ENCODE measurements around the gene ZMYND11. TPM values are rescaled to one million over a fixed set of nuclear protein-coding genes. Genes with fewer than 3 reads are reported as not detected.

Gene ZMYND11
- total and polyA plus RNA-seq, 2 donors (not counting 1 experiment from before 2014, with no cell fraction given) = 17.3 to 50.1 TPM

DNA sequence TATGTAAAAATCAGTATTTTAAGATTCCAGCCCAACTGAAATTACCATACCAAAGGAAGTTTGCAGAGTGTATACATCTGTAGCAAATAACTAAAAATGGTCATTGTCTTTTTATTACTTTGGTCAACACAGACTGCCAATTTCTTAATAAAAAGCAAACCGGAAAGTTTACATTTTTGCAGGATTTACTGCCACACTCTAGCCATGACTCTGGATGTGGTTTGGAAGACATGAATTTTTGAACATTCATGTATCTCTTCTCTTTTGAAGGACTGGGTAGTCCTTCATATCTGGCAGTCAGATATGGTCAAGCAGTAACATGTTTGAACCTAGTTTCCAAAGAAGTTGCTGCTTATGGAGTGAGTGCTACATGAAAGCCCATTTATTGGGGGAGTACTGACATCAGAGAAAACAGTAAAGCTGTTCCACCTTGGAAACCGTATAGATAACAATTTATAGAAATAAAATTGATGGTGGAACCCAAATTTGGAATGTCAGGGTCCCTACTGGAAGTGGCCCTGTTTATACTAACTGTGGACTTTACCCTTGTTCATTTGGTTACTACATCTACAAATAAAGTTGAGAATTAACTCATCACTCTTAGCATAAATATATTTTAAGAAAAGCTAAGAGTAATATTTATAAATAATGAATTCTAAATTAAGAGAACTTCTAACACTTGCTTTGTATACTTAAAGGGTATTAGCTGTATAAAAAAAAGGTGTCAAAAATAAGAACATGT is 84.6 kb downstream of the ZMYND11 start:
- H3K27me3 Mint-ChIP-seq = no peaks in the 10 kb centered on the region
- Histone ChIP-seq H3K4me1 (ENCODE audit: control insufficient read depth in 2 of 2, insufficient read depth in 2 of 2, low read length in 2 of 2) (no peaks in the 10 kb centered on the region), H3K27me3 (replicated peaks in 1 of 4; ENCODE audit: control extremely low read depth in 1 of 4, control insufficient read depth in 3 of 4, insufficient read depth in 4 of 4, low read length in 3 of 4) (no peaks in the 10 kb centered on the region), H3K36me3 (replicated peaks in 1 of 2; ENCODE audit: control extremely low read depth in 1 of 2, control insufficient read depth in 1 of 2, extremely low read depth in 1 of 2, insufficient read depth in 2 of 2, low read length in 1 of 2) (no peaks in the 10 kb centered on the region), H3K79me2 (ENCODE audit: control insufficient read depth, insufficient read depth, low read length) (no peaks in the 10 kb centered on the region), H3K27ac (ENCODE audit: low read length in 2 of 2) (no peak overlapping the region), H3K4me2 (replicated peaks; ENCODE audit: low read depth, low read length, poor library complexity, severe bottlenecking) (no peak overlapping the region), H4K20me1 (ENCODE audit: control insufficient read depth, insufficient read depth, low read length, poor library complexity, severe bottlenecking) (no peaks in the 10 kb centered on the region), H3K4me3 (ENCODE audit: control extremely low read depth in 1 of 5, extremely low read depth in 1 of 5, insufficient read depth in 1 of 5, low read depth in 2 of 5, low read length in 4 of 5) (no peak overlapping the region), H3K9ac (ENCODE audit: low read length) (no peak overlapping the region), H3K9me3 (ENCODE audit: control extremely low read depth in 1 of 3, control insufficient read depth in 2 of 3, insufficient read depth in 1 of 3, low read length in 2 of 3) (no peaks in the 10 kb centered on the region), H2AFZ (ENCODE audit: insufficient read depth, low read depth, low read length, poor library complexity, severe bottlenecking) (no peak overlapping the region)
- intact Hi-C loops (cut with micrococcal nuclease) = no loop called here
- DNase-seq = no peak
- no peak overlapping the region for H3K4me3 Mint-ChIP-seq
- no peaks in the 10 kb centered on the region for H3K9me3 Mint-ChIP-seq (ENCODE audit: insufficient read depth)
- no CpG with 5 or more reads among the region's 2 CpGs for WGBS (ENCODE audit: insufficient coverage)
- ChIA-PET CTCF (interaction anchor here (0.9 kb wide), 1 partner anchor 10 kb away, joined by 3 read pairs; no protein-coding TSS in a partner anchor), POLR2A (no interaction called here)
- TF ChIP-seq, protein P1, sequence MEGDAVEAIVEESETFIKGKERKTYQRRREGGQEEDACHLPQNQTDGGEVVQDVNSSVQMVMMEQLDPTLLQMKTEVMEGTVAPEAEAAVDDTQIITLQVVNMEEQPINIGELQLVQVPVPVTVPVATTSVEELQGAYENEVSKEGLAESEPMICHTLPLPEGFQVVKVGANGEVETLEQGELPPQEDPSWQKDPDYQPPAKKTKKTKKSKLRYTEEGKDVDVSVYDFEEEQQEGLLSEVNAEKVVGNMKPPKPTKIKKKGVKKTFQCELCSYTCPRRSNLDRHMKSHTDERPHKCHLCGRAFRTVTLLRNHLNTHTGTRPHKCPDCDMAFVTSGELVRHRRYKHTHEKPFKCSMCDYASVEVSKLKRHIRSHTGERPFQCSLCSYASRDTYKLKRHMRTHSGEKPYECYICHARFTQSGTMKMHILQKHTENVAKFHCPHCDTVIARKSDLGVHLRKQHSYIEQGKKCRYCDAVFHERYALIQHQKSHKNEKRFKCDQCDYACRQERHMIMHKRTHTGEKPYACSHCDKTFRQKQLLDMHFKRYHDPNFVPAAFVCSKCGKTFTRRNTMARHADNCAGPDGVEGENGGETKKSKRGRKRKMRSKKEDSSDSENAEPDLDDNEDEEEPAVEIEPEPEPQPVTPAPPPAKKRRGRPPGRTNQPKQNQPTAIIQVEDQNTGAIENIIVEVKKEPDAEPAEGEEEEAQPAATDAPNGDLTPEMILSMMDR (IDR thresholded peaks at IDR 0.05) = no peak
- TF ChIP-seq EZH2 (IDR thresholded peaks at IDR 0.05; ENCODE audit: borderline replicate concordance, insufficient read depth, low read depth, low read length, poor library complexity, severe bottlenecking) = no peak
- peaks cover 12% of the 10 kb centered on the region for H3K4me1 Mint-ChIP-seq
- ATAC-seq (ENCODE audit: low read depth) = no peak
- H3K27ac Mint-ChIP-seq = no peak overlapping the region

DNA sequence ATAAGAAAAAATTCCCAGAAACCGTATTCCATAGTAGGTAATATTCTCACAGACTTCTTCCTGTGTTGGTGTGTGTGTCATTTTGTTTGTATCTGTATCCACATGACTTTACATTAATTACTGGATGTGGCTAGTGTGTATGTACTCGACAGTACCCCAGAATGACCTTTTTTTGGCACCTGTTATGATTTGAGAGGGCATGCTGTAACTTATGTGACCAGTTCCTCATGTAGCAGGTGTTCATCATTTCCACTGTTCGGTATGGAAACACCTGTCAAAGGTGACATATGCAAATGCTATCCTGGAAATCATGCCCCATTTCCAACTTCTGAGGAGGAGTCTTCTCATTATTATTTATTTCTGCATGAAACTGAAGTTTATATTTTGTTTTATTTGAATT is 89.3 kb downstream of the ZMYND11 start:
- Histone ChIP-seq H3K4me3 (ENCODE audit: control extremely low read depth in 1 of 5, extremely low read depth in 1 of 5, insufficient read depth in 1 of 5, low read depth in 2 of 5, low read length in 4 of 5) (no peak overlapping the region), H3K9ac (ENCODE audit: low read length) (no peak overlapping the region), H3K4me1 (ENCODE audit: control insufficient read depth in 2 of 2, insufficient read depth in 2 of 2, low read length in 2 of 2) (no peaks in the 10 kb centered on the region), H3K36me3 (replicated peaks in 1 of 2; ENCODE audit: control extremely low read depth in 1 of 2, control insufficient read depth in 1 of 2, extremely low read depth in 1 of 2, insufficient read depth in 2 of 2, low read length in 1 of 2) (peaks cover 0 to 1% of the 10 kb centered on the region in 2 experiments), H3K27me3 (replicated peaks in 1 of 4; ENCODE audit: control extremely low read depth in 1 of 4, control insufficient read depth in 3 of 4, insufficient read depth in 4 of 4, low read length in 3 of 4) (no peaks in the 10 kb centered on the region), H2AFZ (ENCODE audit: insufficient read depth, low read depth, low read length, poor library complexity, severe bottlenecking) (no peak overlapping the region), H3K4me2 (replicated peaks; ENCODE audit: low read depth, low read length, poor library complexity, severe bottlenecking) (no peak overlapping the region), H3K27ac (ENCODE audit: low read length in 2 of 2) (no peak overlapping the region), H3K79me2 (ENCODE audit: control insufficient read depth, insufficient read depth, low read length) (no peaks in the 10 kb centered on the region), H3K9me3 (ENCODE audit: control extremely low read depth in 1 of 3, control insufficient read depth in 2 of 3, insufficient read depth in 1 of 3, low read length in 2 of 3) (no peaks in the 10 kb centered on the region), H4K20me1 (ENCODE audit: control insufficient read depth, insufficient read depth, low read length, poor library complexity, severe bottlenecking) (no peaks in the 10 kb centered on the region)
- CTCF ChIA-PET = no interaction called here
- DNase-seq (no peak), ATAC-seq (ENCODE audit: low read depth) (no peak)
- POLR2A ChIA-PET = no interaction called here
- Mint-ChIP-seq H3K27me3 (no peaks in the 10 kb centered on the region), H3K27ac (no peak overlapping the region), H3K4me3 (no peak overlapping the region), H3K4me1 (peaks cover 7% of the 10 kb centered on the region), H3K9me3 (ENCODE audit: insufficient read depth) (no peaks in the 10 kb centered on the region)
- intact Hi-C loops (cut with micrococcal nuclease) = no loop called here
- WGBS (ENCODE audit: insufficient coverage) = no CpG with 5 or more reads among the region's 3 CpGs
- TF ChIP-seq, protein P1 (IDR thresholded peaks at IDR 0.05) = no peak
- TF ChIP-seq EZH2 (IDR thresholded peaks at IDR 0.05; ENCODE audit: borderline replicate concordance, insufficient read depth, low read depth, low read length, poor library complexity, severe bottlenecking) = no peak
